H1 (cell line): ENCODE measurements around the gene TPPP2. TPM values are rescaled to one million over a fixed set of nuclear protein-coding genes. Genes with fewer than 3 reads are reported as not detected.

Experiments used
- CTBP2 ChIP-seq: IDR thresholded peaks from 2 replicates; pipeline ENCODE4 v1.7.0; 2011; ENCODE audit warnings: borderline replicate concordance, mild to moderate bottlenecking, moderate library complexity, mixed read lengths, low read length; ENCODE audit not compliant: insufficient read depth, insufficient read length
- POLR2AphosphoS5 ChIP-seq: IDR thresholded peaks from 2 replicates; pipeline ENCODE4 v1.6.1; 2011; ENCODE audit warnings: low read depth, low read length
- TCF12 ChIP-seq: IDR thresholded peaks from 2 replicates; pipeline ENCODE4 v1.6.1; 2011; ENCODE audit warnings: low read depth, mild to moderate bottlenecking, low read length
- polyA plus RNA-seq, 7 experiments: library from polyadenylated mRNA; depleted of rRNA in 3 of 7; stranded (reverse) in 5 of 7; unstranded in 2 of 7; fragments of >200 nt in 5 of 7; fragments of 200-250 nt in 2 of 7; gene quantifications; 1 replicate in 5 of 7; 2 replicates in 1 of 7; 4 replicates in 1 of 7; pipeline versions ENCODE4 v1.2.1 to v1.2.3, GENCODE V29; 2011 to 2013; ENCODE audit warnings: missing spikeins in 2 of 7, mixed read lengths in 2 of 7
- total RNA-seq: library from RNA; stranded (reverse); fragmentation: NEBNext Ultra II Directional; extraction: Animal tissue kit (Norgen Biotek cat#: 25700); gene quantifications from 2 replicates; pipeline ENCODE4 v1.2.1, GENCODE V29; 2021
- TF ChIP-seq, protein P1 (sequence below): IDR thresholded peaks from 2 replicates; pipeline ENCODE4 v1.6.1; 2012; ENCODE audit warnings: inconsistent platforms
- TF ChIP-seq, protein P2 (sequence below): fragments of 300-600 bp; sonication (generic); IDR thresholded peaks from 2 replicates; pipeline ENCODE4 v1.7.1; 2012; ENCODE audit warnings: low read length, moderate library complexity, mild to moderate bottlenecking, inconsistent platforms; ENCODE audit not compliant: insufficient replicate concordance
- TF ChIP-seq, protein P3 (sequence below), 3 experiments: IDR thresholded peaks; 1 replicate in 2 of 3; 2 replicates in 1 of 3; pipeline versions ENCODE4 v1.5.1 to v1.6.1; 2011; ENCODE audit warnings: low read length in 3 of 3, mild to moderate bottlenecking in 3 of 3, inconsistent platforms in 2 of 3, low read depth in 1 of 3, moderate library complexity in 1 of 3; ENCODE audit not compliant: insufficient read depth in 1 of 3; ENCODE audit errors: control extremely low read depth in 1 of 3

The TPPP2 gene
- total and polyA plus RNA-seq, 2 of the 8 experiments (the other 6 are each of a cell fraction or from before 2014, with no cell fraction given): not detected

DNA sequence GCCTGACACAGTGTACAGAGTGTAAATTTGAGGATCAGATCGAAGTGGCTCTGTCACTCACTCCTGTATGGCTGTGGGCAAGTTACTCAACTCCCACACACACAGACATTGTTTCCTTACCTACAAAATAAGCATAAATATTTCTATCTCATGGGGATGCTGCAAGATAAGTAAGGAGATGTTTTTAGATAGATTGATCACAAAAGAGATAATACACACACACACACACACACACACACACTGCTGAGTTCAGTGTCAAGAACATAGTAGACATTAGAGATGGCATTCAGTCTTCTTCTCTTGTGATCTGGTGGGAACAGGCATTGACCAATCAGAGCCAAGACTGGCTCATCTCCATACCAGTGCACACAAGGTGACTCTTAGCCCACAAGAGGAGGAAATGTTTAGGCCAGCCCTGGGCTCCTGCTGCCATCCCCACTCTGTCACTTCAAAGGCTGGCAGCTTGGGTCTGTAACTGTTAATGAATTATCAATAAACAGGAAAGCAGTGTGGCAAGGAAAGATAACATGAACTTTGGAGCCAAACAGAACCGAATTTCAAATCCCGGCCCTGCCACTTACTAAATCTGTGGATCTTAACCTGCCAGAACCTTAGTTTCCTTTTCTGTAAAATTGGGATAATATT is 24.2 kb downstream of the TPPP2 start (continued):
- TF ChIP-seq, protein P1, sequence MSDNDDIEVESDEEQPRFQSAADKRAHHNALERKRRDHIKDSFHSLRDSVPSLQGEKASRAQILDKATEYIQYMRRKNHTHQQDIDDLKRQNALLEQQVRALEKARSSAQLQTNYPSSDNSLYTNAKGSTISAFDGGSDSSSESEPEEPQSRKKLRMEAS: no peak
- TF ChIP-seq, protein P2, sequence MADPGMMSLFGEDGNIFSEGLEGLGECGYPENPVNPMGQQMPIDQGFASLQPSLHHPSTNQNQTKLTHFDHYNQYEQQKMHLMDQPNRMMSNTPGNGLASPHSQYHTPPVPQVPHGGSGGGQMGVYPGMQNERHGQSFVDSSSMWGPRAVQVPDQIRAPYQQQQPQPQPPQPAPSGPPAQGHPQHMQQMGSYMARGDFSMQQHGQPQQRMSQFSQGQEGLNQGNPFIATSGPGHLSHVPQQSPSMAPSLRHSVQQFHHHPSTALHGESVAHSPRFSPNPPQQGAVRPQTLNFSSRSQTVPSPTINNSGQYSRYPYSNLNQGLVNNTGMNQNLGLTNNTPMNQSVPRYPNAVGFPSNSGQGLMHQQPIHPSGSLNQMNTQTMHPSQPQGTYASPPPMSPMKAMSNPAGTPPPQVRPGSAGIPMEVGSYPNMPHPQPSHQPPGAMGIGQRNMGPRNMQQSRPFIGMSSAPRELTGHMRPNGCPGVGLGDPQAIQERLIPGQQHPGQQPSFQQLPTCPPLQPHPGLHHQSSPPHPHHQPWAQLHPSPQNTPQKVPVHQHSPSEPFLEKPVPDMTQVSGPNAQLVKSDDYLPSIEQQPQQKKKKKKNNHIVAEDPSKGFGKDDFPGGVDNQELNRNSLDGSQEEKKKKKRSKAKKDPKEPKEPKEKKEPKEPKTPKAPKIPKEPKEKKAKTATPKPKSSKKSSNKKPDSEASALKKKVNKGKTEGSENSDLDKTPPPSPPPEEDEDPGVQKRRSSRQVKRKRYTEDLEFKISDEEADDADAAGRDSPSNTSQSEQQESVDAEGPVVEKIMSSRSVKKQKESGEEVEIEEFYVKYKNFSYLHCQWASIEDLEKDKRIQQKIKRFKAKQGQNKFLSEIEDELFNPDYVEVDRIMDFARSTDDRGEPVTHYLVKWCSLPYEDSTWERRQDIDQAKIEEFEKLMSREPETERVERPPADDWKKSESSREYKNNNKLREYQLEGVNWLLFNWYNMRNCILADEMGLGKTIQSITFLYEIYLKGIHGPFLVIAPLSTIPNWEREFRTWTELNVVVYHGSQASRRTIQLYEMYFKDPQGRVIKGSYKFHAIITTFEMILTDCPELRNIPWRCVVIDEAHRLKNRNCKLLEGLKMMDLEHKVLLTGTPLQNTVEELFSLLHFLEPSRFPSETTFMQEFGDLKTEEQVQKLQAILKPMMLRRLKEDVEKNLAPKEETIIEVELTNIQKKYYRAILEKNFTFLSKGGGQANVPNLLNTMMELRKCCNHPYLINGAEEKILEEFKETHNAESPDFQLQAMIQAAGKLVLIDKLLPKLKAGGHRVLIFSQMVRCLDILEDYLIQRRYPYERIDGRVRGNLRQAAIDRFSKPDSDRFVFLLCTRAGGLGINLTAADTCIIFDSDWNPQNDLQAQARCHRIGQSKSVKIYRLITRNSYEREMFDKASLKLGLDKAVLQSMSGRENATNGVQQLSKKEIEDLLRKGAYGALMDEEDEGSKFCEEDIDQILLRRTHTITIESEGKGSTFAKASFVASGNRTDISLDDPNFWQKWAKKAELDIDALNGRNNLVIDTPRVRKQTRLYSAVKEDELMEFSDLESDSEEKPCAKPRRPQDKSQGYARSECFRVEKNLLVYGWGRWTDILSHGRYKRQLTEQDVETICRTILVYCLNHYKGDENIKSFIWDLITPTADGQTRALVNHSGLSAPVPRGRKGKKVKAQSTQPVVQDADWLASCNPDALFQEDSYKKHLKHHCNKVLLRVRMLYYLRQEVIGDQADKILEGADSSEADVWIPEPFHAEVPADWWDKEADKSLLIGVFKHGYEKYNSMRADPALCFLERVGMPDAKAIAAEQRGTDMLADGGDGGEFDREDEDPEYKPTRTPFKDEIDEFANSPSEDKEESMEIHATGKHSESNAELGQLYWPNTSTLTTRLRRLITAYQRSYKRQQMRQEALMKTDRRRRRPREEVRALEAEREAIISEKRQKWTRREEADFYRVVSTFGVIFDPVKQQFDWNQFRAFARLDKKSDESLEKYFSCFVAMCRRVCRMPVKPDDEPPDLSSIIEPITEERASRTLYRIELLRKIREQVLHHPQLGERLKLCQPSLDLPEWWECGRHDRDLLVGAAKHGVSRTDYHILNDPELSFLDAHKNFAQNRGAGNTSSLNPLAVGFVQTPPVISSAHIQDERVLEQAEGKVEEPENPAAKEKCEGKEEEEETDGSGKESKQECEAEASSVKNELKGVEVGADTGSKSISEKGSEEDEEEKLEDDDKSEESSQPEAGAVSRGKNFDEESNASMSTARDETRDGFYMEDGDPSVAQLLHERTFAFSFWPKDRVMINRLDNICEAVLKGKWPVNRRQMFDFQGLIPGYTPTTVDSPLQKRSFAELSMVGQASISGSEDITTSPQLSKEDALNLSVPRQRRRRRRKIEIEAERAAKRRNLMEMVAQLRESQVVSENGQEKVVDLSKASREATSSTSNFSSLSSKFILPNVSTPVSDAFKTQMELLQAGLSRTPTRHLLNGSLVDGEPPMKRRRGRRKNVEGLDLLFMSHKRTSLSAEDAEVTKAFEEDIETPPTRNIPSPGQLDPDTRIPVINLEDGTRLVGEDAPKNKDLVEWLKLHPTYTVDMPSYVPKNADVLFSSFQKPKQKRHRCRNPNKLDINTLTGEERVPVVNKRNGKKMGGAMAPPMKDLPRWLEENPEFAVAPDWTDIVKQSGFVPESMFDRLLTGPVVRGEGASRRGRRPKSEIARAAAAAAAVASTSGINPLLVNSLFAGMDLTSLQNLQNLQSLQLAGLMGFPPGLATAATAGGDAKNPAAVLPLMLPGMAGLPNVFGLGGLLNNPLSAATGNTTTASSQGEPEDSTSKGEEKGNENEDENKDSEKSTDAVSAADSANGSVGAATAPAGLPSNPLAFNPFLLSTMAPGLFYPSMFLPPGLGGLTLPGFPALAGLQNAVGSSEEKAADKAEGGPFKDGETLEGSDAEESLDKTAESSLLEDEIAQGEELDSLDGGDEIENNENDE: no peak
- TF ChIP-seq TCF12 (no peak), CTBP2 (no peak), POLR2AphosphoS5 (no peak)
- TF ChIP-seq, protein P3, sequence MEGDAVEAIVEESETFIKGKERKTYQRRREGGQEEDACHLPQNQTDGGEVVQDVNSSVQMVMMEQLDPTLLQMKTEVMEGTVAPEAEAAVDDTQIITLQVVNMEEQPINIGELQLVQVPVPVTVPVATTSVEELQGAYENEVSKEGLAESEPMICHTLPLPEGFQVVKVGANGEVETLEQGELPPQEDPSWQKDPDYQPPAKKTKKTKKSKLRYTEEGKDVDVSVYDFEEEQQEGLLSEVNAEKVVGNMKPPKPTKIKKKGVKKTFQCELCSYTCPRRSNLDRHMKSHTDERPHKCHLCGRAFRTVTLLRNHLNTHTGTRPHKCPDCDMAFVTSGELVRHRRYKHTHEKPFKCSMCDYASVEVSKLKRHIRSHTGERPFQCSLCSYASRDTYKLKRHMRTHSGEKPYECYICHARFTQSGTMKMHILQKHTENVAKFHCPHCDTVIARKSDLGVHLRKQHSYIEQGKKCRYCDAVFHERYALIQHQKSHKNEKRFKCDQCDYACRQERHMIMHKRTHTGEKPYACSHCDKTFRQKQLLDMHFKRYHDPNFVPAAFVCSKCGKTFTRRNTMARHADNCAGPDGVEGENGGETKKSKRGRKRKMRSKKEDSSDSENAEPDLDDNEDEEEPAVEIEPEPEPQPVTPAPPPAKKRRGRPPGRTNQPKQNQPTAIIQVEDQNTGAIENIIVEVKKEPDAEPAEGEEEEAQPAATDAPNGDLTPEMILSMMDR (IDR thresholded peaks at IDR 0.05; ENCODE audit: control extremely low read depth in 1 of 3, insufficient read depth in 1 of 3, low read depth in 1 of 3, low read length in 3 of 3): no peak
